Effector memory CD4-positive, alpha-beta T cell (primary cell): Measurements from ENCODE around the gene NTN1.
A peak's percentile ranks its signal among the peaks of the same experiment; 100 is the strongest.

Experiments
- DNase-seq, 3 donors: peaks; one replicate each; pipeline ENCODE4 v3.0.0-alpha.2; 2020
- H3K27ac ChIP-seq: 2 replicates; pipeline ENCODE4 v1.7.0; 2013; ENCODE audit warnings: mild to moderate bottlenecking, low read length, moderate library complexity; ENCODE audit not compliant: insufficient read depth, poor library complexity, severe bottlenecking
- H3K27me3 ChIP-seq: replicated peaks from 2 replicates; pipeline ENCODE4 v1.7.0; 2013; ENCODE audit warnings: mild to moderate bottlenecking, low read length; ENCODE audit not compliant: insufficient read depth, control insufficient read depth, poor library complexity, severe bottlenecking
- H3K36me3 ChIP-seq: 2 replicates; pipeline ENCODE4 v1.7.0; 2013; ENCODE audit warnings: mild to moderate bottlenecking, low read length, moderate library complexity; ENCODE audit not compliant: control insufficient read depth, insufficient read depth
- H3K4me1 ChIP-seq: 2 replicates; pipeline ENCODE4 v1.7.0; 2013; ENCODE audit warnings: low read length, mild to moderate bottlenecking; ENCODE audit not compliant: control insufficient read depth, insufficient read depth, poor library complexity, severe bottlenecking
- H3K4me3 ChIP-seq: 2 replicates; pipeline ENCODE4 v1.7.0; 2013; ENCODE audit warnings: low read length, low read depth, mild to moderate bottlenecking; ENCODE audit not compliant: insufficient read depth, poor library complexity, severe bottlenecking
- H3K9me3 ChIP-seq: 2 replicates; pipeline ENCODE4 v1.7.0; 2013; ENCODE audit warnings: mild to moderate bottlenecking, low read length, moderate library complexity; ENCODE audit not compliant: control insufficient read depth

The NTN1 gene

GRCh38 chr17:9021992-9022572, 772 bp downstream of the NTN1 start:
- no peaks in the 10 kb centered on the region for H3K36me3 ChIP-seq
- no peaks in the 10 kb centered on the region for H3K9me3 ChIP-seq
- H3K4me1 ChIP-seq: peaks cover 26% of the 10 kb centered on the region
- no peak for DNase-seq
- peak overlapping the region; percentile 74 for H3K4me3 ChIP-seq
- peaks cover 38% of the 10 kb centered on the region for H3K27me3 ChIP-seq
- H3K27ac ChIP-seq: no peak overlapping the region

DNA sequence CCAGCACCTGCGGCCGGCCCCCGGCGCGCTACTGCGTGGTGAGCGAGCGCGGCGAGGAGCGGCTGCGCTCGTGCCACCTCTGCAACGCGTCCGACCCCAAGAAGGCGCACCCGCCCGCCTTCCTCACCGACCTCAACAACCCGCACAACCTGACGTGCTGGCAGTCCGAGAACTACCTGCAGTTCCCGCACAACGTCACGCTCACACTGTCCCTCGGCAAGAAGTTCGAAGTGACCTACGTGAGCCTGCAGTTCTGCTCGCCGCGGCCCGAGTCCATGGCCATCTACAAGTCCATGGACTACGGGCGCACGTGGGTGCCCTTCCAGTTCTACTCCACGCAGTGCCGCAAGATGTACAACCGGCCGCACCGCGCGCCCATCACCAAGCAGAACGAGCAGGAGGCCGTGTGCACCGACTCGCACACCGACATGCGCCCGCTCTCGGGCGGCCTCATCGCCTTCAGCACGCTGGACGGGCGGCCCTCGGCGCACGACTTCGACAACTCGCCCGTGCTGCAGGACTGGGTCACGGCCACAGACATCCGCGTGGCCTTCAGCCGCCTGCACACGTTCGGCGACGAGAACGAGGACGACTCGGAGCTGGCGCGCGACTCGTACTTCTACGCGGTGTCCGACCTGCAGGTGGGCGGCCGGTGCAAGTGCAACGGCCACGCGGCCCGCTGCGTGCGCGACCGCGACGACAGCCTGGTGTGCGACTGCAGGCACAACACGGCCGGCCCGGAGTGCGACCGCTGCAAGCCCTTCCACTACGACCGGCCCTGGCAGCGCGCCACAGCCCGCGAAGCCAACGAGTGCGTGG, 1.5 kb downstream of the NTN1 start:
- no peak for DNase-seq
- no peaks in the 10 kb centered on the region for H3K36me3 ChIP-seq
- H3K4me3 ChIP-seq: peak overlapping the region; percentile 74
- no peaks in the 10 kb centered on the region for H3K9me3 ChIP-seq
- H3K27ac ChIP-seq: no peak overlapping the region
- peaks cover 38% of the 10 kb centered on the region for H3K27me3 ChIP-seq
- peaks cover 26% of the 10 kb centered on the region for H3K4me1 ChIP-seq

DNA sequence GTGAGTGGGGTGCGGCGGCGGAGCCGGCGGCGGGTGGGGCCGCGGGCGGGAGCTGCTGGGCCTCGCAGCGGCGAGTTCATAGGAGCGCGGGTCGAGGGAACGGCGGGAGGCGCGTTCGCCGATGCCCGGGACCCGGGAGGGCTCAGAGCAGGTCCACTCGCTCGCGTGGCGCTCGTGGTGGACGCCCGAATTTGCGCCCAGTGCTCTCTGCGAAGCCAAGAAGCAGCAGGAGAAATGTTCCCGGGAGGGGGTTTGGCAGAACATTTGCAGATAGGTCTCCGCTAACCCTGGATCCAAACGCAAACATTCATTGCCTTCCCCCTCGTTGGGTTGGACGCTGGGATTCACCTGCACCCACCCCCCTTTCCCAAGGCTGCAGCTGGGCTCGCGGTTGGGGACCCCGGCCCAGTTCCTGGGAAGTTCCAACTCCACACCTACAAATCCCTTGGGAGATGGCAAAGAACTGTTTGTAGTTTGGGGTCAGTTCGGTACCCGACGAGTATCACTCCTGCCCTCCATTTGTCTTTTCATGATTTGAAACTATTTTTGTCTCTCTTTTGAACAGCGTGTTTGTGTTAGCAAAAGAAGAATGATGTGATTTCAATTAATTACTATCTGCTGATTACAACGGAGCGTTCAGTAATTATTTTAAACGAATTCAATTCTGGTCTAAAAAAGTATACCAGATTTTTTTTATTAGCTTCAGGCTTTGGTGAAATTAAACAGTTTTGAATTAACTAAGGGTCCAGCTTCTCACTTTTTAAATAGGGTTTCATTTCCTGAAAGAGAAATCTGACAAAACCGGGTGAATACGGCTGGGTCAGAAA, 2.3 kb downstream of the NTN1 start:
- peaks cover 38% of the 10 kb centered on the region for H3K27me3 ChIP-seq
- H3K4me3 ChIP-seq: peak overlapping the region; percentile 4
- no peaks in the 10 kb centered on the region for H3K9me3 ChIP-seq
- DNase-seq: no peak
- H3K4me1 ChIP-seq: peaks cover 26% of the 10 kb centered on the region
- H3K27ac ChIP-seq: no peak overlapping the region
- no peaks in the 10 kb centered on the region for H3K36me3 ChIP-seq

DNA sequence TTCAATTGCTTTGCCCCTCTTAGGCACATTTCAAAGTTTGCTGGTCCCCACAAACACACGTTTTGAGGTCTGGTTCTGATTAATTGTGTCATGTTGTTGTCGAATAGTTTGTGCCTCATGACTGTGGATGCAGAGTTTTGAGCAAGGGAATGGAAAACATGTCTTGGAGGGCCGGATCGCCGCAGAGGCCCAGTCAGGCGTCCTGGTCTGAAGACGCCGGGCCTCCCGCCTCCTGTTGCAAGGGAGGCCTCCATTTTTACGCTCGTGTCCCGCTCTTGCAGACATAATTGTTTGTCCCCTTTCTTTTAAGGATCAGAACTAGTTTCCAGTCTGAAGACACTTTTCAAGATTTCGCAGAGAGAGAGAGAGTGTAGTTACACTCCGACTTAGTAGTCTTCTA, 3.2 kb downstream of the NTN1 start:
- Histone ChIP-seq H3K27me3 (peaks cover 38% of the 10 kb centered on the region), H3K27ac (no peak overlapping the region), H3K4me1 (peaks cover 26% of the 10 kb centered on the region), H3K36me3 (no peaks in the 10 kb centered on the region), H3K4me3 (no peak overlapping the region), H3K9me3 (no peaks in the 10 kb centered on the region)
- no peak for DNase-seq

DNA sequence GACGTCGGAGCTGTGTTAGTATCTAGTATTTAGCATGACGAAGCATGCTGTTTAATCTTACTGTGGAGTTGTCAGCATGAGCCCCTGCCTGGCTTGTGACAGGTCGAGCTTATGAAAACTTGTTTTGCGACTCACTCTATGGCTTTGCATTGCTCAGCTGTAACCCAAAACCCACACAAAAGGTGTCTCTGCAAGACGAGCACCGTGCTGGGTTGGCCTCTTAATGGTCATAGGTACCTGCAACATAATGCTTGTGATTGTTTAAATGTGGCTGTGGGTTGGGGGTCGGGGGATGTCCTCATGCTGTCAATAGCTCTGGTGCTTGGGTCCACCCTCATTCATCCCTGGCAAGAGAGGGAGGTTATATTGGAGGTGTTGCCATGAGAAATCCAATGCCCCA, 5.4 kb downstream of the NTN1 start:
- no peaks in the 10 kb centered on the region for H3K36me3 ChIP-seq
- no peaks in the 10 kb centered on the region for H3K9me3 ChIP-seq
- peaks cover 20% of the 10 kb centered on the region for H3K4me1 ChIP-seq
- peaks cover 30% of the 10 kb centered on the region for H3K27me3 ChIP-seq
- DNase-seq: no peak
- H3K4me3 ChIP-seq: no peak overlapping the region
- H3K27ac ChIP-seq: no peak overlapping the region

- no peaks in the 10 kb centered on the region for H3K36me3 ChIP-seq
- no peak overlapping the region for H3K27ac ChIP-seq
- H3K27me3 ChIP-seq: peaks cover 19% of the 10 kb centered on the region
- peaks cover 4% of the 10 kb centered on the region for H3K4me1 ChIP-seq
- no peak for DNase-seq
- H3K4me3 ChIP-seq: no peak overlapping the region
- H3K9me3 ChIP-seq: no peaks in the 10 kb centered on the region
Observed at GRCh38 chr17:9028202-9028987, 7.1 kb downstream of the NTN1 start.

DNA sequence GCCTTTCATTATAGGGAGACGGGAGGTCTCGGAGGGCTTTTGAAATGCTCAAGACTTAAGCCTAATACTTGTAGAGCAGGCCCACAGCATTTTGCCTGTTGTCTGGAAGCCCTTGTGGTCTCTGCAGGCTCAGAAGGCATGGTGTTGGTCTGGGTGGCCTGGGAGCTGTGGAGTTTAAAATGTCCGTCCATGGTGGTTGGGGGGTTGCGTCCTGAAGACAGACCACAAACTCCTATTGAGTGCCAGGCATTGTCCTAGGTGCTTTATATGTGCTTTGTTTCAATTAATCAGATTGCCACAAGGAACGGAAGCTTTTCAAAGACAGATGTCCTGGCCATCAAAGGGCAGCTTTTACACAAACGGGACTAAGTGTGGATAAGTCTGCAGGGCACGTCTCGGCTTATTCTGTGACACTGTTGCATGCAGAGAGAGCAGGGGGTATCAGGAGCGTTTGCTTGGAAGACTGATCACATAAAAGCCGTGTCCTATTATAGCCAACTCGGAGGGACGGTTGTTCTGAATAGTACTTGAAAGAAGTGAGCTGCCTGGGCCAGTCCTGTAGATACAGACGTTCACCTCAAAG, 7.8 kb downstream of the NTN1 start:
- H3K36me3 ChIP-seq: no peaks in the 10 kb centered on the region
- no peak overlapping the region for H3K27ac ChIP-seq
- H3K9me3 ChIP-seq: no peaks in the 10 kb centered on the region
- H3K4me3 ChIP-seq: no peak overlapping the region
- H3K27me3 ChIP-seq: peaks cover 12% of the 10 kb centered on the region
- no peak for DNase-seq
- H3K4me1 ChIP-seq: no peaks in the 10 kb centered on the region

GRCh38 chr17:9032151-9032550, 10.8 kb downstream of the NTN1 start:
- H3K36me3 ChIP-seq: no peaks in the 10 kb centered on the region
- no peak for DNase-seq
- no peak overlapping the region for H3K27ac ChIP-seq
- H3K27me3 ChIP-seq: no peaks in the 10 kb centered on the region
- no peaks in the 10 kb centered on the region for H3K9me3 ChIP-seq
- no peak overlapping the region for H3K4me3 ChIP-seq
- no peaks in the 10 kb centered on the region for H3K4me1 ChIP-seq

DNA sequence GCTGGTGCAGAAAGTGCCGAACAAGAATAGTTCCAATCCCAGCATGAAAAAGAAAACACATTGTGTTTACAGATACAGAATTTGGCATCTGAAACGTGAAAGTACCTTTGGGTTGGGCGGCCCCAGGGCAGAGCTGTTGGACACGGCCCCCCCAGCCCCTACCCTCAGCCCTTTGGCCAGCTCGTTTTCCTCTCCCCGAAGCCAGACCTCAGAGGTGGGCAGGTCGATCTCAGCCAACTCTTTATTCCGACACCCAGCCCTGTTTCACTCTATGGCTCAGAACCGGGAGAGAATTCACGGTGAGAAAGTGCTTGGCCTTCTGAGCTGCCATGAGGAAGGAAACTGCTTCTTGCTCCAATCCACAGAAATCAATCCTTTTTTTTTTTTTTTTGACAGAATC, 11.3 kb downstream of the NTN1 start:
- Histone ChIP-seq H3K27ac (no peak overlapping the region), H3K36me3 (no peaks in the 10 kb centered on the region), H3K4me3 (no peak overlapping the region), H3K4me1 (no peaks in the 10 kb centered on the region), H3K9me3 (no peaks in the 10 kb centered on the region), H3K27me3 (no peaks in the 10 kb centered on the region)
- DNase-seq: no peak
